ENCODE results near the gene RANBP10. TPM values are rescaled to one million over a fixed set of nuclear protein-coding genes. Genes with fewer than 3 reads are reported as not detected.
A peak's percentile ranks its signal among the peaks of the same experiment; 100 is the strongest.
"Not testable (repeated sequence)": the region's sequence is repeated elsewhere in the genome, so short reads cannot be mapped to it uniquely, and the experiment has no call there.

The RANBP10 gene
- total RNA-seq, 1 experiment from 2014 or later, result 5.9 TPM

GRCh38 chr16:67702130-67702529 lies 104.2 kb downstream of the RANBP10 start:
- DNase-seq (ENCODE audit: low spot score), result peak; percentile 27
- in situ Hi-C loops (cut with HindIII; ENCODE audit: low sequenced_read_pairs), result no loop called here

DNA sequence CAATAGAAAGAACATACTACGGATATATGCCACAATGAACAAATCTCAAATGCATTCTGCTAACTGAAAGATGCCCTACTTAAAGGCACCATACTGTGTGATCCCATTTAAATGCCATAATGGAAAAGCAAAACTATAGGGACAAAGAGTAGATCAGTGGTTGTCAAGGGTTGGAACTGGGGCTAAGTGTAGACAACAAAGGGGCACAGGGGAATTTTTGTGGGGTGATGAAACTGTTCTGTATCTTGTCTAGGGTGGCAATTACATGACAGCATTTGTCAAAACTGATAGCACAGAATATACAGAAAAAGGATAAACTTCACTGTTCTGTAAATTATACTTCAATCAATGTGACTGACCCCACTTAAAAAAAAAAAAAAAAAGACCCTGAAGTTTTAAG lies 104.9 kb downstream of the RANBP10 start:
- DNase-seq (ENCODE audit: low spot score), result peak; percentile 37
- in situ Hi-C loops (cut with HindIII; ENCODE audit: low sequenced_read_pairs), result no loop called here

- in situ Hi-C loops (cut with HindIII; ENCODE audit: low sequenced_read_pairs), result loop anchor here (25.0 kb wide), 1 partner anchor 188 kb away; the partner anchor contains the start of genes NRN1L and PSKH1
- DNase-seq (ENCODE audit: low spot score), result no peak
Observed at GRCh38 chr16:67699265-67699664, 107.1 kb downstream of the RANBP10 start.

DNA sequence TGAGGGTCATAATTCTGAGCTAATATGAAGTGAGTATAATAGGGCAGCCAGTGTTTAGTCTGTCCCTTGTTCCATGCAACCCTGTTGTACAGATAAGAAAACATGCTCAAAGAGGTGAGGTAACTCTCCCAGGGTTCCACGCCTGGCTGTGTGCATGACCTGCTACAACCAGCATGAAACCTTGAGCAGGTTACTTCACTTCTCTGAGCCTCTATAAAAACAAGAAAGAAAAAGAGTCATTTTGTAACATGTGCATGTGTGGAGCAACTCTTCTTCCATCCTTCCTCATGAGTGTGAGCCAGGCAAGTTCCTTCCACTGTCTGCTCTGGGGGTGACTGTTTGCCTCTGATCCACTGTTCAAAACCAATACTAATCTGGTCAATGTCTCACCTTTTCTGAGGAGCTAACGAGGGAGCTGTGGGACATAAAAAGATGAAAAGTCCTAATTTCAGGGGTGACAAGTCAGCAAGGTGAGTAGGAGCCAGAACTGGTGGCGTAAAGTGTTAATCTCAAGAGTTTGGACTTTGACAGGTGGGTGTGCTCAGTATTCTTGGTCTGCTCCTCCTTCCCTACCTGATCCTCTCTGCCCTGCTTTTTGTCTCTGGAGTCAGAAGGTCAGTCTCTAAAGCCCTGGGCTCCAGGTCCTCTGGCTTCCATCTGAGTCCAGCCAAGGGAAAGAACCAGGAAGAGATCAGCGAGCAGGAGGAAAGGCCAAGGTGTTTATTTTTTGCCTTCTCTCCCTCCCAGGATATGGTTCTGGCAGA lies 108.8 kb downstream of the RANBP10 start:
- in situ Hi-C loops (cut with HindIII; ENCODE audit: low sequenced_read_pairs), result loop anchor here (25.0 kb wide), 1 partner anchor 190 kb away; the partner anchor contains the start of genes NRN1L and PSKH1
- no peak for DNase-seq (ENCODE audit: low spot score)

DNA sequence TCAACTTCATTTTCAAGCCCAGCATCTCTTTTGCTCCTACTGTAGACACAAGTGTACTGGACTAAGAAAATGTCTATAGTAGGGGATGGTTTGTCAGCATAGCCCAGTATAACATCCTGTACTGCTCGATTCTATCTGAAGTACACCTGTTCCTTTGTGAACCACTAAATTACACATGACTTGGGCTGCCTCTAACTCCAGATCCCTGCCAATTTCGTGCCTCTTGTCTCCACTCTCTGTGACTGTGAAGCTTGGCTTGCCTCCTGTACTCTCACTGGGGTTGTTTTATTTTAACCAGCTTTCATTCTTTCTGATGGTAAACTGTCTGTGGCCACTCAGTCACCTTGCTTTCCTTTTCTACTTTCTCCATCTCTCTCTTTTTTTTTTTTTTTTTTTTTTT lies 111.7 kb downstream of the RANBP10 start:
- in situ Hi-C loops (cut with HindIII; ENCODE audit: low sequenced_read_pairs), result loop anchor here (25.0 kb wide), 1 partner anchor 193 kb away; the partner anchor contains the start of genes NRN1L and PSKH1
- peak; percentile 94 for DNase-seq (ENCODE audit: low spot score)

GRCh38 chr16:67693517-67694285 lies 112.7 kb downstream of the RANBP10 start:
- DNase-seq (ENCODE audit: low spot score), result not testable (repeated sequence)
- in situ Hi-C loops (cut with HindIII; ENCODE audit: low sequenced_read_pairs), result loop anchor here (25.0 kb wide), 1 partner anchor 194 kb away; the partner anchor contains the start of genes NRN1L and PSKH1

DNA sequence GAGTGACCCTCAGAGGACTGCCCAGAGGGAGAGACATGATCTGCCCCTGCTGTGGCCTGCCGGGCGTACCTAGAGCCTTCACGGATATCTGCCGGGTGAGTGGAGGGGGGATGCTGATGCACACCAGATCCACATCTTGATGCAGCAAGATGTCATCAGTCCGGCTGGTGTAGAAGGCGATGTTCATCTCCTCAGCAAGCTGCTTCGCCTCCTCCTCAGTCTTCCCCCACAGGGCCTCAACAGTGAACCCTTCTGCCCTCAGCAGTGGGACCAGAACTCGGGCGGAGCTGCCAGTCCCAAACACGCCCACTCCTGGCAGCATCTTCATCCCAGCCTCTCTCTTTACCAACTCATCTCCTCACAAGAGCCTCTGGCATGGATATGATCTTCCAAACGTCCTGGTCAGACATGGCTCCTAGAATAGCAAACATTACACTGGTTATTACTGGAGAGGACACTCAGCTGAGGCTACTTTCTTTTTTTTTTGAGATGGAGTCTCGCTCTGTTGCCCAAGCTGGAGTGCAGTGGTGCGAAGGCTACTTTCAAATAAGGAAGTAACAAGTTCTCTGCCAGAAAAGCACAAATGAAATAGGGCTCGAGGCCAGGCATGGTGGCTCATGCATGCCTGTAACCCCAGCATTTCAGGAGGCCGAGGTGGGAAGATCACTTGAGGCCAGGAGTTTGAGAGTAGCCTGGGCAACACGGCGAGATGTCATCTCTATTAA lies 120.8 kb downstream of the RANBP10 start:
- in situ Hi-C loops (cut with HindIII; ENCODE audit: low sequenced_read_pairs), result loop anchor here (25.0 kb wide), 1 partner anchor 202 kb away; the partner anchor contains the start of genes NRN1L and PSKH1
- DNase-seq (ENCODE audit: low spot score), result peak; percentile 22

- DNase-seq (ENCODE audit: low spot score), result no peak
- in situ Hi-C loops (cut with HindIII; ENCODE audit: low sequenced_read_pairs), result loop anchor here (5.0 to 25.0 kb wide), 2 partner anchors 34 to 204 kb away; partner anchors contain the start of genes GFOD2, NRN1L and PSKH1
Observed at GRCh38 chr16:67683767-67684166, 122.6 kb downstream of the RANBP10 start.

DNA sequence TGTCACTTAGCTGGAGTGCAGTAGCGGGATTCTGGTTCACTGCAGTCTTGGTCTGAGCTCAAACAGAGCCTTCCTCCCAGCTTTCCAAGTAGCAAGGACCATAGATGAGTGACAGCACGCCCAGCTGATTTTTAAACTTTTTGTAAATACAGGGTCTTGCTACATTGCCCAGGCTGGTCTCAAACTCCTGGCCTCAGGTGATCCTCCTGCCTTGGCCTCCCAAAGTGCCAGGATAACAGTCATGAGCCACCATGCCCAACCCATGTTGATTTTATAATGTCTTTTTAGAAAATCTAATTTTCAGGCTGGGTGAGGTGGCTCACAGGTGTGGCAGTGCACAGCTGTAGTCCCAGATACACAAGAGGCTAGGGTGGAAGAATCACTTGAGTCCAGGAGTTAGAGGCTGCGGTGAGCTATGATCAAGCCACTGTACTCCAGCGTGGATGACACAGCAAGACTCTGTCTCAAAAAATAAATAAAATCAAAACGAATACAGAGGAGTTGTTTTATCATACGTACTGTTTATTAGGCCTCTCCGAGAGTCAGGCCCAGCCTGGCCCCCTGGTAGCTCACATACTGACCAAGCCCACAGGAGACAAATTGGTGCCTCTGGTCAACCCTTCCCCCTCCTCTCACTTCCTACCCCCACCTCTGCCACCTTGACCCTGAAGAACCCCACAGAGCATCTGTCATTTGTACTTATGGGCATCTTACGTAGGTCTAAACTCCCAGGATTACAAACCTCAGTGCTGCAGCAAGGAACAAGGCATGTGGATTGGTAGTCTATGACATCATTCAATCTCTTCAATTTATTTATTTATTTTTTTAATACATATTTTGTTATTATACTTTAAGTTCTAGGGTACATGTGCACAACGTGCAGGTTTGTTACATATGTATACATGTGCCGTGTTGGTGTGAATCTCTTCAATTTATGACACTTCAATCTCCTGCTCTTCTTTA lies 126.1 kb downstream of the RANBP10 start:
- in situ Hi-C loops (cut with HindIII; ENCODE audit: low sequenced_read_pairs), result loop anchor here (5.0 to 25.0 kb wide), 2 partner anchors 37 to 207 kb away; partner anchors contain the start of genes GFOD2, NRN1L and PSKH1

GRCh38 chr16:67678354-67679023 lies 127.9 kb downstream of the RANBP10 start:
- in situ Hi-C loops (cut with HindIII; ENCODE audit: low sequenced_read_pairs), result loop anchor here (25.0 kb wide), 1 partner anchor 209 kb away; the partner anchor contains the start of genes NRN1L and PSKH1
- no peak for DNase-seq (ENCODE audit: low spot score)

More for the DNA sequence above, 126.1 kb downstream of the RANBP10 start:
- no peak for DNase-seq (ENCODE audit: low spot score)

GRCh38 chr16:67677712-67678111 lies 128.6 kb downstream of the RANBP10 start:
- no peak for DNase-seq (ENCODE audit: low spot score)
- in situ Hi-C loops (cut with HindIII; ENCODE audit: low sequenced_read_pairs), result loop anchor here (25.0 kb wide), 1 partner anchor 210 kb away; the partner anchor contains the start of genes NRN1L and PSKH1

DNA sequence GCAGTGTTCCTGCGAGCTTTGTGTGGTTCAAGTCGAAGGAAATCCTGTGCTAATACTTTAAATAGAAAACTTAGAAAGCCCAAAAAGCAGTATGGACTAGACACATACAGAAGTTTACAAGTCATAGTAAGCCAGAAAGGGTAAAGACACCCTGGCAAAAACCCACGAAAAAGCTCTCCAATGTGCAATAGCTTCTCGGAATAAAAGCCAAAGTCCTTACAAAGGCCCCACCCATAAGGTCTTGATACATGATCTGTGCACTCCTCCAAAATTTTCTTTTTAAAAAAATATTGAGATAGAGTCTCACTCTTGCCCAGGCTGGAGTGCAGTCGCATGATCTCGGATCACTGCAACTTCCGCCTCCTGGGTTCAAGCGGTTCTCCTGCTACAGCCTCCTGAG lies 129.4 kb downstream of the RANBP10 start:
- in situ Hi-C loops (cut with HindIII; ENCODE audit: low sequenced_read_pairs), result loop anchor here (25.0 kb wide), 1 partner anchor 210 kb away; the partner anchor contains the start of genes NRN1L and PSKH1

DNA sequence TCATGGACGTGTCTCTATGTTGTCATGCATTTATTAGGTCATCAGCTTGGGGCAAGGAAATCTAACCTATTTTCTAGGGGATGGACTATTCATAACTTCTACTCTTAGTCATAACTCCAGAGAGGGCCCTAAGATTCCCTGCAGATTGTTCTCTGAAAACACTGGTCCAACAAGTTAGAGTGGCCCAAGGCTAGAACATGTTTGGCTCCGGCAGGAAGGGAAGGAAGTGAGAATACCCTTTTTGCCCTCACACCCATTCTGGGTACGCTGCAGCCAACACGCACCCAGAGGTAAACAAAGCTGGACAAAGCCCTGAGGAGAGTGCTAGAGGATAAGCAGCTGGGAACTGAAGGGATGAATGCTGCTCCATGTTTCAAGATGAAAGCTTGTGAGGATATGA lies 129.8 kb downstream of the RANBP10 start:
- in situ Hi-C loops (cut with HindIII; ENCODE audit: low sequenced_read_pairs), result loop anchor here (25.0 kb wide), 1 partner anchor 211 kb away; the partner anchor contains the start of genes NRN1L and PSKH1
- no peak for DNase-seq (ENCODE audit: low spot score)

More for the DNA sequence above, 129.4 kb downstream of the RANBP10 start:
- DNase-seq (ENCODE audit: low spot score), result no peak

DNA sequence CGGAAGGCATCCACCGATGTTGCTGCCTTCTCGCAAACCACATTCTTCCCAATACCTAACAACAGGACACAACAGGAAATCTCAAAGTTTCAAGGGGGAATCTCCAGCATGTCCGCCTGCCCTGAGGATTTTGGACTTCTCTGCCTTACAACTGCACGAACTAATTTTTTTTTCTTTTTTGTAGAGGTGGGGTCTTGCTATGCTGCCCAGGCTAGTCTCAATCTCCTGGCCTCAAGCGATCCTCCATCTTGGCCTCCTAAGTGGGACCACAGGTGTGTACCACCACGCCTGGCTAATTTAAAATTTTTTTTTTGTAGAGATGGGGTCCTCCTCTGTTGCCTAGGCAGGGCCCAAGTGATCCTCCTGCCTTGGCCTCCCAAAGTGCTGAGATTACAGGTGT lies 130.4 kb downstream of the RANBP10 start:
- DNase-seq (ENCODE audit: low spot score), result no peak
- in situ Hi-C loops (cut with HindIII; ENCODE audit: low sequenced_read_pairs), result loop anchor here (25.0 kb wide), 1 partner anchor 211 kb away; the partner anchor contains the start of genes NRN1L and PSKH1

DNA sequence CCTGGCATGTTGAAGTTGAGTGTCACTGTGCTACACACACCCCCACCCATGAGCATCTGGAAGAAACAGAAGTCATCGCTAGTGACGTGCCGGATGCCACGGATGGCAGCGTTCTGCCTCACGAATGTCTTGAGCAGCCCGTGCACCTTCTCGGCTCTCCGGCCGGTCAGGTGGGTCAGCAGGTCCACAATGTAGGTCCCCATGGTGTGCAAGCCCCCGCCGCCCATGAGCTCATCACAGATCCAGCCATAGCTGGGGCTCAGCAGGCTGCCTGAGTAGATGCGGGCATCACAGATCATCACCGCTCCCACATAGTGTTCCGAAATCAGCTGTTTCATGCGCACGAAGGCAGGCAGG lies 130.8 kb downstream of the RANBP10 start:
- in situ Hi-C loops (cut with HindIII; ENCODE audit: low sequenced_read_pairs), result loop anchor here (25.0 kb wide), 1 partner anchor 212 kb away; the partner anchor contains the start of genes NRN1L and PSKH1
- DNase-seq (ENCODE audit: low spot score), result no peak

DNA sequence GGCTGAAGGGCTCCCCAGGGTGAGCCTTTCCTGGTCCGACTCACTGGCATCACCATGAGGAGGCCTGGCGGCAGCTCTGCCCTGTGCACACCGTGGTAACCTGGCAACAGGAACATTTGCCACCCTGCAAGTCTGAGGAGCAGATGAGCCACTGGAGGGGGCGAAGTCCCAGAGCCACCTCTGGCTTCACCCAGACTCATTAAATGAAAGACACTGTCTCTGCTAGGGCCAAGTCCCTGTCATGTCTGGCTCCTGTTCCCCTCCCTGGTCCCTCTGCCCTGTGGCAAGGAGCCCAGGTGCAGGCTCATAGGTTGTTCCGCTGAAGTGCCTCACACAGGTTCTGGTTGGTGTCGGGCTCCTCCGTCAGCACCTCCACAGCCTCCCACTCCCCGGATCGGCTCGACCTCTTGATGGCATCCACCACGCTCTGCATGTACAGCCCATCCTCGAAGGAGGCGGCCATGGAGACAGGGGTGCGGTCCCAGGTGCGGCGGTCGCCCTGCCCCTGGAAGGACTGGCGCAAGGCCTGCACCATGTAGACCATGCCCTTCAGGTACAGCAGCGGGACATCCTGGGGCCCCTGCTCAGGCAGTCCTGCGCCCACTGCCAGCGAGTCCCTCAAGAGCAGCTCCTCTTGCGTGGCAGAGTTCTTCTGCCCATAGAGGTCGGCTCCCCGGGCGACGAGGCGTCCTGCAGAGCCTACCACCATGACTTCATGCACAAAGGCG lies 131.3 kb downstream of the RANBP10 start:
- peak; percentile 56 for DNase-seq (ENCODE audit: low spot score)
- in situ Hi-C loops (cut with HindIII; ENCODE audit: low sequenced_read_pairs), result loop anchor here (25.0 kb wide), 1 partner anchor 212 kb away; the partner anchor contains the start of genes NRN1L and PSKH1

Measured in G401 (cell line).